ENCODE measurements around the gene DNASE2.

- TF ChIP-seq POLR2A (IDR thresholded peaks at IDR 0.05; ENCODE audit: low read depth), result no peak
- TF ChIP-seq, protein P1, sequence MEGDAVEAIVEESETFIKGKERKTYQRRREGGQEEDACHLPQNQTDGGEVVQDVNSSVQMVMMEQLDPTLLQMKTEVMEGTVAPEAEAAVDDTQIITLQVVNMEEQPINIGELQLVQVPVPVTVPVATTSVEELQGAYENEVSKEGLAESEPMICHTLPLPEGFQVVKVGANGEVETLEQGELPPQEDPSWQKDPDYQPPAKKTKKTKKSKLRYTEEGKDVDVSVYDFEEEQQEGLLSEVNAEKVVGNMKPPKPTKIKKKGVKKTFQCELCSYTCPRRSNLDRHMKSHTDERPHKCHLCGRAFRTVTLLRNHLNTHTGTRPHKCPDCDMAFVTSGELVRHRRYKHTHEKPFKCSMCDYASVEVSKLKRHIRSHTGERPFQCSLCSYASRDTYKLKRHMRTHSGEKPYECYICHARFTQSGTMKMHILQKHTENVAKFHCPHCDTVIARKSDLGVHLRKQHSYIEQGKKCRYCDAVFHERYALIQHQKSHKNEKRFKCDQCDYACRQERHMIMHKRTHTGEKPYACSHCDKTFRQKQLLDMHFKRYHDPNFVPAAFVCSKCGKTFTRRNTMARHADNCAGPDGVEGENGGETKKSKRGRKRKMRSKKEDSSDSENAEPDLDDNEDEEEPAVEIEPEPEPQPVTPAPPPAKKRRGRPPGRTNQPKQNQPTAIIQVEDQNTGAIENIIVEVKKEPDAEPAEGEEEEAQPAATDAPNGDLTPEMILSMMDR (IDR thresholded peaks at IDR 0.05), result no peak
These were observed 47.9 kb downstream of the DNASE2 start for GRCh38 chr19:12833418-12833737.

All from esophagus muscularis mucosa (tissue), 3 donors.